H9 (cell line): ENCODE data around the gene ELFN2. TPM values are rescaled to one million over a fixed set of nuclear protein-coding genes. Genes with fewer than 3 reads are reported as not detected.

Experiments used
- DNase-seq: peaks from one replicate; pipeline ENCODE4 v3.0.0-alpha.2; 2017
- H2AFZ ChIP-seq: one replicate; pipeline ENCODE4 v1.6.1; 2013; ENCODE audit warnings: mild to moderate bottlenecking, low read length, control low read depth, moderate library complexity
- H2AK5ac ChIP-seq: 2 replicates; pipeline ENCODE4 v1.6.1; 2013; ENCODE audit warnings: low read length, control low read depth, mixed read lengths; ENCODE audit not compliant: insufficient read length
- H2BK120ac ChIP-seq: one replicate; pipeline ENCODE4 v1.6.1; 2013; ENCODE audit warnings: low read depth, mild to moderate bottlenecking, low read length, control low read depth, inconsistent platforms; ENCODE audit not compliant: poor library complexity, severe bottlenecking
- H2BK12ac ChIP-seq: 2 replicates; pipeline ENCODE4 v1.6.1; 2013; ENCODE audit warnings: low read length, control low read depth, mixed read lengths, low read depth; ENCODE audit not compliant: insufficient read length
- H2BK15ac ChIP-seq: 2 replicates; pipeline ENCODE4 v1.6.1; 2013; ENCODE audit warnings: low read depth, low read length, control low read depth
- H2BK20ac ChIP-seq: one replicate; pipeline ENCODE4 v1.6.1; 2013; ENCODE audit warnings: low read depth, mild to moderate bottlenecking, low read length, control low read depth, inconsistent platforms; ENCODE audit not compliant: poor library complexity, severe bottlenecking
- H2BK5ac ChIP-seq: 2 replicates; pipeline ENCODE4 v1.6.1; 2013; ENCODE audit warnings: low read length, control low read depth, mixed read lengths; ENCODE audit not compliant: insufficient read length
- H3K14ac ChIP-seq: 2 replicates; pipeline ENCODE4 v1.6.1; 2013; ENCODE audit warnings: low read length, control low read depth; ENCODE audit not compliant: insufficient read depth
- H3K18ac ChIP-seq: 2 replicates; pipeline ENCODE4 v1.6.1; 2013; ENCODE audit warnings: low read depth, mild to moderate bottlenecking, mixed read lengths, low read length, control low read depth; ENCODE audit not compliant: insufficient read length
- H3K23ac ChIP-seq: 2 replicates; pipeline ENCODE4 v1.6.1; 2013; ENCODE audit warnings: low read length, control low read depth, mixed read lengths, low read depth; ENCODE audit not compliant: insufficient read length
- H3K23me2 ChIP-seq: 2 replicates; pipeline ENCODE4 v1.6.1; 2013; ENCODE audit warnings: low read depth, mild to moderate bottlenecking, mixed read lengths, low read length, control low read depth; ENCODE audit not compliant: insufficient read length, poor library complexity, severe bottlenecking
- H3K27ac ChIP-seq: 2 replicates; pipeline ENCODE4 v1.5.1; 2013; ENCODE audit warnings: low read length, control low read depth, mixed read lengths, low read depth; ENCODE audit not compliant: insufficient read length
- H3K27me3 ChIP-seq: 2 replicates; pipeline ENCODE4 v1.6.1; 2013; ENCODE audit warnings: low read length, control low read depth, inconsistent platforms; ENCODE audit not compliant: insufficient read depth
- H3K4ac ChIP-seq: 2 replicates; pipeline ENCODE4 v1.6.1; 2013; ENCODE audit warnings: low read depth, mild to moderate bottlenecking, control low read depth, inconsistent platforms, low read length, moderate library complexity
- H3K4me1 ChIP-seq: 2 replicates; pipeline ENCODE4 v1.6.1; 2013; ENCODE audit warnings: low read length, control low read depth, inconsistent platforms; ENCODE audit not compliant: insufficient read depth
- H3K4me2 ChIP-seq: 2 replicates; pipeline ENCODE4 v1.6.1; 2013; ENCODE audit warnings: low read length, control low read depth, mixed read lengths; ENCODE audit not compliant: insufficient read length, insufficient read depth
- H3K56ac ChIP-seq: 2 replicates; pipeline ENCODE4 v1.6.1; 2013; ENCODE audit warnings: low read depth, mild to moderate bottlenecking, mixed read lengths, low read length, control low read depth; ENCODE audit not compliant: insufficient read length
- H3K79me1 ChIP-seq: 2 replicates; pipeline ENCODE4 v1.6.1; 2013; ENCODE audit warnings: low read depth, mild to moderate bottlenecking, moderate library complexity, low read length, control low read depth, inconsistent platforms; ENCODE audit not compliant: insufficient read depth, poor library complexity, severe bottlenecking
- H3K79me2 ChIP-seq: 2 replicates; pipeline ENCODE4 v1.6.1; 2013; ENCODE audit warnings: low read length, control low read depth, inconsistent platforms; ENCODE audit not compliant: insufficient read depth
- H3K9ac ChIP-seq: 2 replicates; pipeline ENCODE4 v1.6.1; 2013; ENCODE audit warnings: low read length, control low read depth, mixed read lengths; ENCODE audit not compliant: insufficient read length; ENCODE audit errors: extremely low read depth
- H3K9me3 ChIP-seq: one replicate; pipeline ENCODE4 v1.6.1; 2013; ENCODE audit warnings: low read depth, low read length, inconsistent platforms; ENCODE audit not compliant: control insufficient read depth
- H3T11ph ChIP-seq: one replicate; pipeline ENCODE4 v1.6.1; 2013; ENCODE audit warnings: mild to moderate bottlenecking, low read length, control low read depth, inconsistent platforms
- H4K20me1 ChIP-seq: one replicate; pipeline ENCODE4 v1.6.1; 2013; ENCODE audit not compliant: control insufficient read depth, insufficient read length, insufficient read depth
- H4K5ac ChIP-seq: 2 replicates; pipeline ENCODE4 v1.6.1; 2013; ENCODE audit warnings: low read depth, mild to moderate bottlenecking, mixed read lengths, low read length, control low read depth; ENCODE audit not compliant: insufficient read length
- H4K8ac ChIP-seq: replicated peaks from 2 replicates; pipeline ENCODE4 v1.6.1; 2013; ENCODE audit warnings: low read length, control low read depth, mixed read lengths, low read depth; ENCODE audit not compliant: insufficient read length
- H4K91ac ChIP-seq: 2 replicates; pipeline ENCODE4 v1.6.1; 2013; ENCODE audit warnings: low read depth, mild to moderate bottlenecking, moderate library complexity, mixed read lengths, low read length, control low read depth; ENCODE audit not compliant: insufficient read length
- H3K27ac Mint-ChIP-seq, 3 experiments: 2 replicates in 2 of 3; 3 replicates in 1 of 3; pipeline ENCODE4 v1.8.0; 2020 to 2021; ENCODE audit warnings: mixed read lengths in 3 of 3, mild to moderate bottlenecking in 1 of 3, moderate library complexity in 1 of 3
- H3K27me3 Mint-ChIP-seq: 2 replicates; pipeline ENCODE4 v1.8.0; 2021; ENCODE audit warnings: low read depth, mild to moderate bottlenecking, moderate library complexity, mixed read lengths
- H3K36me3 Mint-ChIP-seq, 3 experiments: 2 replicates in 2 of 3; 3 replicates in 1 of 3; pipeline ENCODE4 v1.8.0; 2020 to 2021; ENCODE audit warnings: low read depth in 3 of 3, mixed read lengths in 3 of 3; ENCODE audit not compliant: insufficient read depth in 1 of 3
- H3K4me1 Mint-ChIP-seq, 2 experiments: 2 replicates each; pipeline ENCODE4 v1.8.0; 2020; ENCODE audit warnings: mixed read lengths in 2 of 2
- H3K4me3 Mint-ChIP-seq, 2 experiments: 2 replicates in 1 of 2; 3 replicates in 1 of 2; pipeline ENCODE4 v1.8.0; 2020 to 2021; ENCODE audit warnings: mild to moderate bottlenecking in 2 of 2, mixed read lengths in 2 of 2, moderate library complexity in 1 of 2
- H3K9me3 Mint-ChIP-seq, 2 experiments: 2 replicates in 1 of 2; 3 replicates in 1 of 2; pipeline ENCODE4 v1.8.0; 2020; ENCODE audit warnings: mild to moderate bottlenecking in 2 of 2, mixed read lengths in 2 of 2, moderate library complexity in 1 of 2
- WGBS: extraction: QIAGEN DNeasy Blood & Tissue Kit; methylation state at CpG from one replicate; pipeline ENCODE4 v1.1.7; 2013; ENCODE audit warnings: missing lambda C conversion rate, low lambda C conversion rate, mixed read lengths; ENCODE audit not compliant: insufficient read length; ENCODE audit errors: extremely low coverage; 5-methylcytosine and 5-hydroxymethylcytosine counted together
- total RNA-seq: library from RNA; stranded (reverse); gene quantifications from 2 replicates; pipeline ENCODE4 v1.2.1, GENCODE V29; 2021
- TF ChIP-seq, protein P1 (sequence below): fragments of 200-600 bp; sonication (generic); conservative IDR thresholded peaks from 3 replicates; pipeline ENCODE4 v1.8.0; 2021; ENCODE audit warnings: antibody characterized with exemption, mild to moderate bottlenecking

Gene ELFN2
- total RNA-seq, 1 experiment from 2014 or later: 0.70 TPM

DNA sequence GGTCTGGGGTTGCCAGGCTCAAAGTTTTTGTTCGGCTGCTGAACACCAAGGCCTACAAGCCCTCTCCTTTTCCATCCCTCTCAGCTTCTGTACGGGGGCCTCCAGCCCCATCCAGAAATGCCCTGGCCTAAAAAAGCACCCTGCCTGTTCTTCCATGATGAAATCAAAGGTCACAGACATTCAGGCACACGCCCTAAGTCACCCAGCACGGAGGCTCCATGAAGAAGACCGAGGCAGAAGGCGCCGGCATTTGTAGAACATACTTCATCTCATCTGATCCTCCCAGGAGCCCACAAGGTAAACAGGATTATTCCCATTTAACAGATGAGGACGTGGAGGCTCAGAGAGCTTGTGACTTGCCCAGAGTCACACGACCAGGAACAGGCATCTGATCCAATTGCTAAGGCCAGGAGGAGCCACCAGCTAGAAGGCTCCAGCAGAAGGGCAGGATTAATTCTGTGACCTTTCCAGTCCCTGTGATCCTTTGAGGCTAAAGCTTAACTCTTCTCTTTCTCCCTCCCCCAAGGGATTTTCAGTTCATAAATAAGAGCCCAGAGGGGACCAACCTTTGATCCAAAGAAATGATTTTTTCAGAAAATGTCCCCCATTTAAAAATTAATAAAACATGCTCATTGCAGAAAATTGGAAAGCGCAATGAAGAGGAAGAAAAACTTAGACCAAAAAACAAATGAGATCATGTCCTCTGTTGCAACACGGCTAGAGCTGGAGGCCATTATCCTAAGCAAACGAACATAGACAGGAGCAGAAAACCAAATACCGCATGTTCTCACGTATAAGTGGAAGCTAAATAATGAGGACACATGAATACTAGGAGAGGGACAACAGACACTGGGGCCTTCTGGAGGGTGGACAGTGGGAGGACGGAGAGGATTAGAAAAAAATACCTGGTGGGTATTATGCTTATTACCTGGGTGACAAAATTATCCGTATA, 106.3 kb downstream of the ELFN2 start:
- Histone ChIP-seq H2AK5ac (no peak overlapping the region), H2AFZ (no peak overlapping the region), H3K23ac (no peak overlapping the region), H4K5ac (no peak overlapping the region), H3K27me3 (no peaks in the 10 kb centered on the region; the same call in 1 of the 2 replicates), H2BK120ac (no peak overlapping the region), H3K9ac (no peak overlapping the region), H3K79me1 (no peaks in the 10 kb centered on the region), H3K56ac (no peak overlapping the region), H2BK15ac (no peak overlapping the region), H3K27ac (no peak overlapping the region), H3K18ac (no peak overlapping the region), H3K4ac (no peak overlapping the region), H3K4me2 (no peak overlapping the region), H3K79me2 (no peaks in the 10 kb centered on the region), H3K9me3 (no peaks in the 10 kb centered on the region), H3K4me1 (no peaks in the 10 kb centered on the region; the same call in 1 of the 2 replicates), H4K8ac (no peak overlapping the region), H4K91ac (no peak overlapping the region), H3K14ac (no peak overlapping the region), H2BK12ac (no peak overlapping the region), H3K23me2 (no peaks in the 10 kb centered on the region), H2BK20ac (no peak overlapping the region), H2BK5ac (no peak overlapping the region), H4K20me1 (no peaks in the 10 kb centered on the region), H3T11ph (no peak overlapping the region)
- TF ChIP-seq, protein P1, sequence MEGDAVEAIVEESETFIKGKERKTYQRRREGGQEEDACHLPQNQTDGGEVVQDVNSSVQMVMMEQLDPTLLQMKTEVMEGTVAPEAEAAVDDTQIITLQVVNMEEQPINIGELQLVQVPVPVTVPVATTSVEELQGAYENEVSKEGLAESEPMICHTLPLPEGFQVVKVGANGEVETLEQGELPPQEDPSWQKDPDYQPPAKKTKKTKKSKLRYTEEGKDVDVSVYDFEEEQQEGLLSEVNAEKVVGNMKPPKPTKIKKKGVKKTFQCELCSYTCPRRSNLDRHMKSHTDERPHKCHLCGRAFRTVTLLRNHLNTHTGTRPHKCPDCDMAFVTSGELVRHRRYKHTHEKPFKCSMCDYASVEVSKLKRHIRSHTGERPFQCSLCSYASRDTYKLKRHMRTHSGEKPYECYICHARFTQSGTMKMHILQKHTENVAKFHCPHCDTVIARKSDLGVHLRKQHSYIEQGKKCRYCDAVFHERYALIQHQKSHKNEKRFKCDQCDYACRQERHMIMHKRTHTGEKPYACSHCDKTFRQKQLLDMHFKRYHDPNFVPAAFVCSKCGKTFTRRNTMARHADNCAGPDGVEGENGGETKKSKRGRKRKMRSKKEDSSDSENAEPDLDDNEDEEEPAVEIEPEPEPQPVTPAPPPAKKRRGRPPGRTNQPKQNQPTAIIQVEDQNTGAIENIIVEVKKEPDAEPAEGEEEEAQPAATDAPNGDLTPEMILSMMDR: no peak
- WGBS: no CpG with 5 or more reads among the region's 16 CpGs
- no peak overlapping the region for H3K4me3 Mint-ChIP-seq
- no peaks in the 10 kb centered on the region; a peak in 1 of 5 replicates for H3K9me3 Mint-ChIP-seq
- H3K36me3 Mint-ChIP-seq: no peaks in the 10 kb centered on the region
- no peak overlapping the region for H3K27ac Mint-ChIP-seq
- peaks cover 19 to 26% of the 10 kb centered on the region in 2 experiments for H3K4me1 Mint-ChIP-seq
- H3K27me3 Mint-ChIP-seq: peaks cover 63% of the 10 kb centered on the region
- DNase-seq: no peak
